ENCODE results near the gene TH. TPM values are rescaled to one million over a fixed set of nuclear protein-coding genes. Genes with fewer than 3 reads are reported as not detected.

Gene TH
- total RNA-seq, 1 donor from 2014 or later = not detected

DNA sequence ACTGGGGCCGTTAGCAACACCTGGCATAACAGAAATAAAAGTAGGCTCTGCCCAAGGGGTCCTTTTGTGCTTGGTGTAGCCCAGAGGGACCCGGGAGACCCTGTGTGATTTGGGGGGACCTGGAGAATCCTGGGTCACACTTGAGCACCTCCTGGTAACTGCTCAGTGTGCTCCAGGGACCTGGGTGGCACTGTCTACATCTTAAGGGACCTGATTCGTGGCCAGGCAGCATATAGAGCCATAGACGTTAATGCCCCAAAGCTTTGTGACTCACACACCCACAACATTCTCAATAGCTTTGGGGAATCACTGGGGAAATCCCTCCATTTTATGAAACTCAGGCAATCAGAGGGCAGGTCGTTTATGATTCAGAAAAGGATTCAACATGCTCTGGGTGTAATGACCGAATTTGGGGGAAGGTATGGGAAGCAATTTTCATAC, 28.8 kb downstream of the TH start:
- no peaks in the 10 kb centered on the region for H3K36me3 ChIP-seq (ENCODE audit: control insufficient read depth, insufficient read depth, low read length)
- TF ChIP-seq, protein P1, sequence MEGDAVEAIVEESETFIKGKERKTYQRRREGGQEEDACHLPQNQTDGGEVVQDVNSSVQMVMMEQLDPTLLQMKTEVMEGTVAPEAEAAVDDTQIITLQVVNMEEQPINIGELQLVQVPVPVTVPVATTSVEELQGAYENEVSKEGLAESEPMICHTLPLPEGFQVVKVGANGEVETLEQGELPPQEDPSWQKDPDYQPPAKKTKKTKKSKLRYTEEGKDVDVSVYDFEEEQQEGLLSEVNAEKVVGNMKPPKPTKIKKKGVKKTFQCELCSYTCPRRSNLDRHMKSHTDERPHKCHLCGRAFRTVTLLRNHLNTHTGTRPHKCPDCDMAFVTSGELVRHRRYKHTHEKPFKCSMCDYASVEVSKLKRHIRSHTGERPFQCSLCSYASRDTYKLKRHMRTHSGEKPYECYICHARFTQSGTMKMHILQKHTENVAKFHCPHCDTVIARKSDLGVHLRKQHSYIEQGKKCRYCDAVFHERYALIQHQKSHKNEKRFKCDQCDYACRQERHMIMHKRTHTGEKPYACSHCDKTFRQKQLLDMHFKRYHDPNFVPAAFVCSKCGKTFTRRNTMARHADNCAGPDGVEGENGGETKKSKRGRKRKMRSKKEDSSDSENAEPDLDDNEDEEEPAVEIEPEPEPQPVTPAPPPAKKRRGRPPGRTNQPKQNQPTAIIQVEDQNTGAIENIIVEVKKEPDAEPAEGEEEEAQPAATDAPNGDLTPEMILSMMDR (IDR thresholded peaks at IDR 0.05; ENCODE audit: insufficient read depth, low read length, poor library complexity, severe bottlenecking) = no peak
- peaks cover 88% of the 10 kb centered on the region for H3K27me3 ChIP-seq (ENCODE audit: control insufficient read depth, insufficient read depth, low read length)
- H3K4me3 ChIP-seq (ENCODE audit: low read depth, low read length) = no peak overlapping the region
- DNase-seq (ENCODE audit: low read depth) = no peak

DNA sequence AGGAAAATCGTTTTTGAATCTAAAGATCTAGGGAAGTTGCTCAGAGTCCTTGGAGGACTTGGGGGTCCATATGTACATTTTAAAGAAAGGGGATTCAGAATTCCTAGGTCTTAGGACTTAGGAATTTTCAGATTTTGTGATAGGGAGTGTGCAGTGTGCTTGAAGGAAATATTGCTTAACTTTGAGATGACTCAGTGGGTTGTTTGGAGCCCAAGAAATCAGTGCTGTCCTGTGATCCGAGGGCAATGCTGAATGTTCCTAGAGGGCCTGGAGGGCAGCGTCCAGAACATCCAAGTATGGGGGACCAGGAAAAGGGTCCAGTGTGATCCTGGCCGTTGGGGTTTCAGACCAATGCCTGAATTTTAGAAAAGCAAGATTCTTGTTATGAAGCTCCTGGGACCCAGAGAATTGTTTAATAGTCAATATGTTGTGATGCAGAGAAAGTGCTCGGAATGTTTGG, 29.3 kb downstream of the TH start:
- TF ChIP-seq, protein P1 (IDR thresholded peaks at IDR 0.05; ENCODE audit: insufficient read depth, low read length, poor library complexity, severe bottlenecking) = no peak
- Histone ChIP-seq H3K36me3 (ENCODE audit: control insufficient read depth, insufficient read depth, low read length) (no peaks in the 10 kb centered on the region), H3K27me3 (ENCODE audit: control insufficient read depth, insufficient read depth, low read length) (peaks cover 88% of the 10 kb centered on the region), H3K4me3 (ENCODE audit: low read depth, low read length) (no peak overlapping the region)
- DNase-seq (ENCODE audit: low read depth) = no peak

DNA sequence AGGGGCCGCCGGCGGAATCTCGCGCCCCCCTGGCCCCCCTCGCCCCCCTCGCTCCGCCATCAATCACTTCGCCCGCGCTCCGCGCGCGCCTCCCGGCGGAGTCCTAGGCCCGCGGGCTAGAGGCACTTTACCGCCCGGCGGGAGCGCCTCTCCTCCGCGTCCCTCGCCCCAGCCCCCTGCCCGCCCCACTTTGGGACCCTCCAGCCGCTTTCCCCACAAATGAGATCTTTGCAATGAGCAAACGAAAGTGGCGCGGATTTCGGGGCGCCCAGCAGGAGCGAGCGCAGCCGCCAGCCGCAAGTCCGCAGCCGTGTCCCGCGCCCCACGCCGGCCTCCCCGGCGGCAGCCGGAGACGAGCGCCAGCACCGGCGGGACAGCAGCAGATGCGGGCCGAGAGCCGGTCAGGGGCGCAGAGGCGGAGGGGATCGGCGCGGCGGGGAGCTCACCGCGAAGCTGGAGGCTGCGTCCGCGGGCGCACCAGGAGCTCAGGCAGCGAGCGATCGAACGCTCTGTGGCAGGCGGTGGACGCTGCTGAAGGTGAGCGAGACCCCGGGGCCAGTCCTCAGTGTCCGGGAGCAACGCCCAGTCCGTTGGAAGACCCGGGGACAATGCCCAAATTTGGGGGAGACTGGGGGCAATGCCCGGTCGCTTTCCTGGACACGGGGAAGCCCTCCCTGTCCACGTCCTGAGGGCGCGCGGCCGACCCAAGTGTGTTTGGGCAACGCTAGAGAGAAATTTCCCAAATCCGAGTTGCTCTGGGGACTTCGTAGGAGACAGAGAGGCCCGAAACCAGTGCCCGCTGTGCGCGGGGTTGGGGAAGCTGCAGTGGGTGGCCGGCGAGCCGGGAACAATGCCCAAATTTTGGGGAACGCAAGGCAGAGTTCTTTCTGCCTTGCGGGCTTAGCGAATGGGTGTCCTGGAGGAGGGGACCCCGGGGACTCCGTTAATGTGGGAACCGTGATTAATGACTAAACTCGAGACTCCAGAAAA, 30.9 kb downstream of the TH start:
- no peak for DNase-seq (ENCODE audit: low read depth)
- Histone ChIP-seq H3K4me3 (ENCODE audit: low read depth, low read length) (no peak overlapping the region), H3K27me3 (ENCODE audit: control insufficient read depth, insufficient read depth, low read length) (peaks cover 88% of the 10 kb centered on the region), H3K36me3 (ENCODE audit: control insufficient read depth, insufficient read depth, low read length) (no peaks in the 10 kb centered on the region)
- TF ChIP-seq, protein P1 (IDR thresholded peaks at IDR 0.05; ENCODE audit: insufficient read depth, low read length, poor library complexity, severe bottlenecking) = no peak

DNA sequence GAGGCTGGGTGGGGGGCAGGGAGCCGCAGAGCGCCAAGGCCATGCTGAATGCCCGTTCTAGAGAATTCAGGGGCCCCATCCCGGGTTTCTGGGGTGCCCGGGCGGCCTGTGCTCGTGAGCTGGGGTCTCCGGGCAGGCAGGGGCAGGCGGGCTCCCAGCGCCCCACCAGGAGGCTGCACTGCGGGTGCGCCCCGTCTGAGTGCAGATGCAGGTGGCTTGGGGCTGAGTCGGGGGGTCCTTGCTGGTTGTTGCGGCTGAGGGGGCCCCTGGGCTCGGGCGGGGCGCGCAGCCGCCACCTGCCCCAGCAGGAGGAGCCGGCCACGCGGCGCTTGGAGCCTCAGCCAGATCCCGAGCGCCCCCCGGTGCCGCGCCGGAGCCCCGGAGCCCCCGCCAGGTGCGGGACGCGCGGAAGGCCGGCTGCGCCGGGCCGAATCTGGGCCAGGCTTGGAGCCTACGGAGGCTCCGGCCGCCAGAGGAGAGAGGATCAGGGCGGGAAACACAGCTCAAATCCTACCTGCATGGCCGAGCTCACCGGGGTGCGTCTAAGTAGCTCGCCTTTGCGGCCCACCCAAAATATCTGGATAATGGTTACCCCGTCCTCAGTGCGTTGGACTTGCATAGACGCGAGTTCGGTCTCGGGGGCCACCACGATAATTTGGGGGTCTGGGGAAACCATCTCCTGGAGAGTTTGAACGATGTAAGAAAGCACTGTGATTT, 31.8 kb downstream of the TH start:
- Histone ChIP-seq H3K27me3 (ENCODE audit: control insufficient read depth, insufficient read depth, low read length) (peaks cover 88% of the 10 kb centered on the region), H3K4me3 (ENCODE audit: low read depth, low read length) (no peak overlapping the region), H3K36me3 (ENCODE audit: control insufficient read depth, insufficient read depth, low read length) (no peaks in the 10 kb centered on the region)
- DNase-seq (ENCODE audit: low read depth) = no peak
- TF ChIP-seq, protein P1 (IDR thresholded peaks at IDR 0.05; ENCODE audit: insufficient read depth, low read length, poor library complexity, severe bottlenecking) = no peak

DNA sequence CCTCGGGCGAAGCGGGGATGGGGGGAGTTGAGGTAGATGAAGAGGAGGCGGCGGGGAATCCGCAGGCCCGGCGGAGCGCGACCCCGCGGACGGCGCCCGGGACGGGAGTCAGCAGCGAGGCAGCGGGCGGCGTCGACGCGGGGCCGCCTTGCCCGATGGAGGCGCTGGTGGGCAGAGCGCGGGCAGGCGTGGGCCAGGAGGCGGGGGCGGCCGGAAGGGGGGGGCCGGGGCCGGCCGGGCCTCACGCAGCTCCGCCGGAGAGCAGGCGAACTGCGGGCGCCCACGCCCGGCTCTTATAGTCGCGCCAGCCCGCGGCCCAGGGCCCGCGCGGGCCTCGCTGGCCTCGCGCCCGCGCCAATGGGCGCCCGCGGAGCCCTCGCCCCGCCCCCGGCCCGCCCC, 32.5 kb downstream of the TH start, which contains the start of gene IGF2:
IGF2 (minus strand) TSS at position 267 of the 399 bp plus-strand sequence. CDS start 3,866 bp downstream, outside the sequence.
- peaks cover 88% of the 10 kb centered on the region for H3K27me3 ChIP-seq (ENCODE audit: control insufficient read depth, insufficient read depth, low read length)
- no peak for DNase-seq (ENCODE audit: low read depth)

More for the DNA sequence above, 32.5 kb downstream of the TH start, which contains the start of gene IGF2:
- no peak within 1 kb of the TSS for H3K4me3 ChIP-seq (ENCODE audit: low read depth, low read length)
- TF ChIP-seq, protein P1 (IDR thresholded peaks at IDR 0.05; ENCODE audit: insufficient read depth, low read length, poor library complexity, severe bottlenecking) = no peak
- no peaks in the 10 kb centered on the region for H3K36me3 ChIP-seq (ENCODE audit: control insufficient read depth, insufficient read depth, low read length)
